Loucy (cell line): ENCODE results near the gene CHRND.

Experiments
- CTCF ChIP-seq: fragments of 200-600 bp; sonication (generic); conservative IDR thresholded peaks from 2 replicates; pipeline ENCODE4 v1.5.1; 2014; ENCODE audit warnings: mild to moderate bottlenecking, antibody characterized with exemption, low read length
- EZH2phosphoT487 ChIP-seq: fragments of 200-600 bp; IDR thresholded peaks from 2 replicates; pipeline ENCODE4 v1.6.1; 2018; ENCODE audit warnings: antibody characterized with exemption, mild to moderate bottlenecking, moderate library complexity, borderline replicate concordance

- TF ChIP-seq CTCF (no peak), EZH2phosphoT487 (no peak)
These were observed 6.2 kb upstream of the CHRND start, which contains the start of gene PRSS56 for GRCh38 chr2:232519581-232520438.
